ENCODE results near the gene CLDN14.
"Not testable (repeated sequence)": the region's sequence is repeated elsewhere in the genome, so short reads cannot be mapped to it uniquely, and the experiment has no call there.

The CLDN14 gene

GRCh38 chr21:36480618-36481017, 696 bp upstream of the CLDN14 start:
- H3K4me3 ChIP-seq (ENCODE audit: low read depth, low read length): no peak overlapping the region
- no peak for TF ChIP-seq CTCF (IDR thresholded peaks at IDR 0.05; ENCODE audit: low read depth, low read length)

GRCh38 chr21:36478941-36479340, 981 bp downstream of the CLDN14 start:
- H3K4me3 ChIP-seq (ENCODE audit: low read depth, low read length): no peak overlapping the region
- TF ChIP-seq CTCF (IDR thresholded peaks at IDR 0.05; ENCODE audit: low read depth, low read length): no peak

- no peak for TF ChIP-seq CTCF (IDR thresholded peaks at IDR 0.05; ENCODE audit: low read depth, low read length)
- no peak overlapping the region for H3K4me3 ChIP-seq (ENCODE audit: low read depth, low read length)
These were observed 1.7 kb downstream of the CLDN14 start for GRCh38 chr21:36478207-36478701.

GRCh38 chr21:36477559-36477958, 2.4 kb downstream of the CLDN14 start:
- no peak for TF ChIP-seq CTCF (IDR thresholded peaks at IDR 0.05; ENCODE audit: low read depth, low read length)
- H3K4me3 ChIP-seq (ENCODE audit: low read depth, low read length): no peak overlapping the region

GRCh38 chr21:36477001-36477400, 2.9 kb downstream of the CLDN14 start:
- no peak overlapping the region for H3K4me3 ChIP-seq (ENCODE audit: low read depth, low read length)
- TF ChIP-seq CTCF (IDR thresholded peaks at IDR 0.05; ENCODE audit: low read depth, low read length): no peak

GRCh38 chr21:36476541-36476940, 3.4 kb downstream of the CLDN14 start:
- not testable (repeated sequence) for H3K4me3 ChIP-seq (ENCODE audit: low read depth, low read length)

- H3K4me3 ChIP-seq (ENCODE audit: low read depth, low read length): no peak overlapping the region
- TF ChIP-seq CTCF (IDR thresholded peaks at IDR 0.05; ENCODE audit: low read depth, low read length): no peak
These were observed 5.3 kb downstream of the CLDN14 start for GRCh38 chr21:36474591-36474990.

- no peak overlapping the region for H3K4me3 ChIP-seq (ENCODE audit: low read depth, low read length)
- no peak for TF ChIP-seq CTCF (IDR thresholded peaks at IDR 0.05; ENCODE audit: low read depth, low read length)
These were observed 6.7 kb downstream of the CLDN14 start for GRCh38 chr21:36473203-36473602.

All from WI38 (cell line).